GM21423 (cell line): ENCODE data around the gene ANXA2R.

Source experiments
- ATAC-seq: cut with Tn5 transposase; IDR thresholded peaks from one replicate; pipeline ENCODE4 v1.9.1; 2021; ENCODE audit warnings: mild to moderate bottlenecking, moderate library complexity; ENCODE audit not compliant: unreplicated experiment

The ANXA2R gene

GRCh38 chr5:43006424-43007202 is 33.5 kb downstream of the ANXA2R start:
- no peak for ATAC-seq

- ATAC-seq: no peak
Observed at GRCh38 chr5:43005031-43005430, 35.1 kb downstream of the ANXA2R start.

- no peak for ATAC-seq
Observed at GRCh38 chr5:43001748-43002147, 38.4 kb downstream of the ANXA2R start.

GRCh38 chr5:43000914-43001313 is 39.2 kb downstream of the ANXA2R start:
- no peak for ATAC-seq

- no peak for ATAC-seq
Observed at GRCh38 chr5:43000111-43000840, 39.8 kb downstream of the ANXA2R start.

GRCh38 chr5:42995360-42995751 is 44.8 kb downstream of the ANXA2R start:
- no peak for ATAC-seq

- peak; percentile 45 for ATAC-seq
Observed at GRCh38 chr5:42994555-42995359, 45.4 kb downstream of the ANXA2R start.

- ATAC-seq: no peak
Observed at GRCh38 chr5:42994246-42994554, 45.9 kb downstream of the ANXA2R start.

- no peak for ATAC-seq
Observed at GRCh38 chr5:42993516-42994245, 46.4 kb downstream of the ANXA2R start.

- ATAC-seq: peak; percentile 54
Observed at GRCh38 chr5:42992088-42992879, 47.8 kb downstream of the ANXA2R start.

GRCh38 chr5:42991404-42992087 is 48.6 kb downstream of the ANXA2R start:
- peak; percentile 25 for ATAC-seq

- ATAC-seq: no peak
Observed at GRCh38 chr5:42990892-42991291, 49.2 kb downstream of the ANXA2R start.
